Peyer's patch (tissue), 4 donors: Measurements from ENCODE around the gene SNX8. TPM values are rescaled to one million over a fixed set of nuclear protein-coding genes. Genes with fewer than 3 reads are reported as not detected.

Source experiments
- DNase-seq, 3 donors: peaks; one replicate each; pipeline ENCODE4 v3.0.0-alpha.2; 2017 to 2019
- H3K27ac ChIP-seq, 4 donors: fragments of 200-600 bp; sonication (generic); one replicate each; pipeline ENCODE4 v1.5.1; 2016 to 2019
- H3K27me3 ChIP-seq, 2 donors: fragments of 200-600 bp; sonication (generic); one replicate each; pipeline ENCODE4 v1.5.1; 2019
- H3K36me3 ChIP-seq, 3 donors: fragments of 200-600 bp; sonication (generic); one replicate each; pipeline ENCODE4 v1.5.1; 2016 to 2019
- H3K4me1 ChIP-seq, 4 donors: fragments of 200-600 bp; sonication (generic); one replicate each; pipeline ENCODE4 v1.5.1; 2016 to 2019
- H3K4me3 ChIP-seq, 4 donors: fragments of 200-600 bp; sonication (generic); 1 replicate in 3 of 4; 2 replicates in 1 of 4; pipeline ENCODE4 v1.5.1; 2016 to 2019; ENCODE audit warnings: mild to moderate bottlenecking in 1 of 4
- H3K9me3 ChIP-seq, 4 donors: fragments of 200-600 bp; sonication (generic); one replicate each; pipeline ENCODE4 v1.5.1; 2016 to 2019; ENCODE audit warnings: mild to moderate bottlenecking in 1 of 4
- CTCF ChIP-seq, 6 experiments: fragments of 450-650 bp in 4 of 6; fragments of 200-600 bp in 2 of 6; sonication (generic) in 1 of 6; IDR thresholded peaks; one replicate each; pipeline ENCODE4 v1.5.1; 2017 to 2019; ENCODE audit warnings: antibody characterized with exemption in 6 of 6, mild to moderate bottlenecking in 3 of 6, moderate library complexity in 1 of 6
- POLR2A ChIP-seq, 2 donors: fragments of 450-650 bp; IDR thresholded peaks; one replicate each; pipeline ENCODE4 v1.5.1; 2017; ENCODE audit warnings: antibody characterized with exemption in 2 of 2, mild to moderate bottlenecking in 2 of 2, moderate library complexity in 2 of 2
- total RNA-seq, 4 donors: library from RNA; depleted of rRNA; stranded (reverse); fragments of >200 nt; gene quantifications; one replicate each; pipeline ENCODE4 v1.1.0, GENCODE V29; 2016

SNX8 gene
- total RNA-seq, 4 donors from 2014 or later = 10.5 to 38.8 (median 19.2) TPM

- H3K4me3 ChIP-seq = no peak overlapping the region
- DNase-seq = no peak
- H3K4me1 ChIP-seq = no peaks in the 10 kb centered on the region
- H3K36me3 ChIP-seq = no peaks in the 10 kb centered on the region
- no peaks in the 10 kb centered on the region for H3K27me3 ChIP-seq
- no peaks in the 10 kb centered on the region for H3K9me3 ChIP-seq
- no peak overlapping the region for H3K27ac ChIP-seq
- TF ChIP-seq POLR2A (IDR thresholded peaks at IDR 0.05) (no peak), CTCF (IDR thresholded peaks at IDR 0.05) (no peak)
Observed at GRCh38 chr7:2331707-2332106, 17.5 kb upstream of the SNX8 start.

GRCh38 chr7:2330493-2330892 is 16.3 kb upstream of the SNX8 start:
- Histone ChIP-seq H3K4me1 (no peaks in the 10 kb centered on the region), H3K36me3 (no peaks in the 10 kb centered on the region), H3K27ac (no peak overlapping the region), H3K27me3 (no peaks in the 10 kb centered on the region), H3K4me3 (no peak overlapping the region), H3K9me3 (no peaks in the 10 kb centered on the region)
- TF ChIP-seq CTCF (IDR thresholded peaks at IDR 0.05) = no peak
- no peak for TF ChIP-seq POLR2A (IDR thresholded peaks at IDR 0.05)
- no peak for DNase-seq

GRCh38 chr7:2326951-2327350 is 12.7 kb upstream of the SNX8 start:
- no peak overlapping the region for H3K27ac ChIP-seq
- no peaks in the 10 kb centered on the region for H3K4me1 ChIP-seq
- no peak overlapping the region for H3K4me3 ChIP-seq
- H3K36me3 ChIP-seq = no peaks in the 10 kb centered on the region
- no peak for DNase-seq
- no peaks in the 10 kb centered on the region for H3K27me3 ChIP-seq
- no peaks in the 10 kb centered on the region for H3K9me3 ChIP-seq
- TF ChIP-seq CTCF (IDR thresholded peaks at IDR 0.05) (no peak), POLR2A (IDR thresholded peaks at IDR 0.05) (no peak)

GRCh38 chr7:2325162-2325561 is 10.9 kb upstream of the SNX8 start:
- H3K4me3 ChIP-seq = no peak overlapping the region
- no peaks in the 10 kb centered on the region for H3K36me3 ChIP-seq
- no peak overlapping the region for H3K27ac ChIP-seq
- DNase-seq = no peak
- no peaks in the 10 kb centered on the region for H3K27me3 ChIP-seq
- H3K4me1 ChIP-seq = no peaks in the 10 kb centered on the region
- TF ChIP-seq CTCF (IDR thresholded peaks at IDR 0.05) (no peak), POLR2A (IDR thresholded peaks at IDR 0.05) (no peak)
- no peaks in the 10 kb centered on the region for H3K9me3 ChIP-seq

GRCh38 chr7:2321020-2321419 is 6.8 kb upstream of the SNX8 start:
- no peaks in the 10 kb centered on the region for H3K9me3 ChIP-seq
- H3K4me1 ChIP-seq = no peaks in the 10 kb centered on the region
- no peak for DNase-seq
- no peak overlapping the region for H3K27ac ChIP-seq
- no peak for TF ChIP-seq POLR2A (IDR thresholded peaks at IDR 0.05)
- no peak for TF ChIP-seq CTCF (IDR thresholded peaks at IDR 0.05)
- H3K36me3 ChIP-seq = no peaks in the 10 kb centered on the region
- no peaks in the 10 kb centered on the region for H3K27me3 ChIP-seq
- H3K4me3 ChIP-seq = no peak overlapping the region
